Suprapubic skin (tissue), 4 donors: ENCODE data around the gene MROH2B.

Experiments used
- CTCF ChIP-seq, 2 donors: fragments of 200-600 bp in 1 of 2; fragments of 450-650 bp in 1 of 2; sonication (generic) in 1 of 2; IDR thresholded peaks; one replicate each; pipeline ENCODE4 v1.5.1; 2016 to 2019; ENCODE audit warnings: antibody characterized with exemption in 2 of 2, mild to moderate bottlenecking in 1 of 2, moderate library complexity in 1 of 2
- EP300 ChIP-seq: sonication (generic); formaldehyde crosslinking; IDR thresholded peaks from one replicate; pipeline ENCODE4 v1.6.1; 2017; ENCODE audit warnings: antibody characterized with exemption
- POLR2A ChIP-seq, 2 donors: fragments of 450-650 bp; IDR thresholded peaks; one replicate each; pipeline ENCODE4 v1.6.1; 2017; ENCODE audit warnings: antibody characterized with exemption in 2 of 2, mild to moderate bottlenecking in 2 of 2, moderate library complexity in 2 of 2
- POLR2AphosphoS5 ChIP-seq, 3 donors: sonication (generic); formaldehyde crosslinking; IDR thresholded peaks; one replicate each; pipeline ENCODE4 v1.6.1; 2017; ENCODE audit warnings: antibody characterized with exemption in 3 of 3

- TF ChIP-seq POLR2A (IDR thresholded peaks at IDR 0.05) (no peak), CTCF (IDR thresholded peaks at IDR 0.05) (no peak), EP300 (no peak), POLR2AphosphoS5 (IDR thresholded peaks at IDR 0.05) (no peak)
These were observed 87.4 kb downstream of the MROH2B start for GRCh38 chr5:40983781-40984180.
